ENCODE data around the gene NEDD4.
"Not testable (repeated sequence)": the region's sequence is repeated elsewhere in the genome, so short reads cannot be mapped to it uniquely, and the experiment has no call there.

Gene NEDD4

GRCh38 chr15:55868291-55868690 lies 125.1 kb downstream of the NEDD4 start:
- not testable (repeated sequence) for H3K36me3 ChIP-seq (ENCODE audit: control insufficient read depth, insufficient read depth, low read length); H3K9me3 ChIP-seq (ENCODE audit: control insufficient read depth, low read length); H3K4me1 ChIP-seq (ENCODE audit: control insufficient read depth, insufficient read depth, low read length); H3K27me3 ChIP-seq (ENCODE audit: control insufficient read depth, insufficient read depth, low read length); H3K9ac ChIP-seq (ENCODE audit: low read length); H3K4me3 ChIP-seq (ENCODE audit: low read length)

- Histone ChIP-seq H3K27me3 (ENCODE audit: control insufficient read depth, insufficient read depth, low read length) (no peaks in the 10 kb centered on the region), H3K9ac (ENCODE audit: low read length) (no peak overlapping the region), H3K4me1 (ENCODE audit: control insufficient read depth, insufficient read depth, low read length) (no peaks in the 10 kb centered on the region), H3K9me3 (ENCODE audit: control insufficient read depth, low read length) (no peaks in the 10 kb centered on the region), H3K4me3 (ENCODE audit: low read length) (no peak overlapping the region), H3K36me3 (ENCODE audit: control insufficient read depth, insufficient read depth, low read length) (no peaks in the 10 kb centered on the region)
Measured at GRCh38 chr15:55863911-55864310, 129.5 kb downstream of the NEDD4 start.

- Histone ChIP-seq H3K9me3 (ENCODE audit: control insufficient read depth, low read length) (no peaks in the 10 kb centered on the region), H3K36me3 (ENCODE audit: control insufficient read depth, insufficient read depth, low read length) (no peaks in the 10 kb centered on the region), H3K27me3 (ENCODE audit: control insufficient read depth, insufficient read depth, low read length) (no peaks in the 10 kb centered on the region), H3K4me3 (ENCODE audit: low read length) (no peak overlapping the region), H3K9ac (ENCODE audit: low read length) (no peak overlapping the region), H3K4me1 (ENCODE audit: control insufficient read depth, insufficient read depth, low read length) (no peaks in the 10 kb centered on the region)
Measured at GRCh38 chr15:55861115-55861514, 132.3 kb downstream of the NEDD4 start.

GRCh38 chr15:55860468-55860867 lies 132.9 kb downstream of the NEDD4 start:
- Histone ChIP-seq H3K4me3 (ENCODE audit: low read length) (no peak overlapping the region), H3K4me1 (ENCODE audit: control insufficient read depth, insufficient read depth, low read length) (no peaks in the 10 kb centered on the region), H3K27me3 (ENCODE audit: control insufficient read depth, insufficient read depth, low read length) (no peaks in the 10 kb centered on the region), H3K9me3 (ENCODE audit: control insufficient read depth, low read length) (no peaks in the 10 kb centered on the region), H3K36me3 (ENCODE audit: control insufficient read depth, insufficient read depth, low read length) (no peaks in the 10 kb centered on the region), H3K9ac (ENCODE audit: low read length) (no peak overlapping the region)

- Histone ChIP-seq H3K4me3 (ENCODE audit: low read length) (no peak overlapping the region), H3K36me3 (ENCODE audit: control insufficient read depth, insufficient read depth, low read length) (no peaks in the 10 kb centered on the region)
Measured at GRCh38 chr15:55859681-55860080, 133.7 kb downstream of the NEDD4 start.

GRCh38 chr15:55858661-55859060 lies 134.8 kb downstream of the NEDD4 start:
- H3K27me3 ChIP-seq (ENCODE audit: control insufficient read depth, insufficient read depth, low read length): no peaks in the 10 kb centered on the region
- no peak overlapping the region for H3K9ac ChIP-seq (ENCODE audit: low read length)
- H3K36me3 ChIP-seq (ENCODE audit: control insufficient read depth, insufficient read depth, low read length): no peaks in the 10 kb centered on the region
- no peaks in the 10 kb centered on the region for H3K9me3 ChIP-seq (ENCODE audit: control insufficient read depth, low read length)
- no peak overlapping the region for H3K4me3 ChIP-seq (ENCODE audit: low read length)
- no peaks in the 10 kb centered on the region for H3K4me1 ChIP-seq (ENCODE audit: control insufficient read depth, insufficient read depth, low read length)

More at GRCh38 chr15:55859681-55860080, 133.7 kb downstream of the NEDD4 start:
- no peaks in the 10 kb centered on the region for H3K9me3 ChIP-seq (ENCODE audit: control insufficient read depth, low read length)
- no peak overlapping the region for H3K9ac ChIP-seq (ENCODE audit: low read length)
- H3K27me3 ChIP-seq (ENCODE audit: control insufficient read depth, insufficient read depth, low read length): no peaks in the 10 kb centered on the region
- no peaks in the 10 kb centered on the region for H3K4me1 ChIP-seq (ENCODE audit: control insufficient read depth, insufficient read depth, low read length)

- H3K4me3 ChIP-seq (ENCODE audit: low read length): no peak overlapping the region
- no peaks in the 10 kb centered on the region for H3K36me3 ChIP-seq (ENCODE audit: control insufficient read depth, insufficient read depth, low read length)
- no peaks in the 10 kb centered on the region for H3K9me3 ChIP-seq (ENCODE audit: control insufficient read depth, low read length)
- no peaks in the 10 kb centered on the region for H3K27me3 ChIP-seq (ENCODE audit: control insufficient read depth, insufficient read depth, low read length)
- no peak overlapping the region for H3K9ac ChIP-seq (ENCODE audit: low read length)
- no peaks in the 10 kb centered on the region for H3K4me1 ChIP-seq (ENCODE audit: control insufficient read depth, insufficient read depth, low read length)
Measured at GRCh38 chr15:55856506-55857164, 136.8 kb downstream of the NEDD4 start.

- Histone ChIP-seq H3K36me3 (ENCODE audit: control insufficient read depth, insufficient read depth, low read length) (no peaks in the 10 kb centered on the region), H3K4me1 (ENCODE audit: control insufficient read depth, insufficient read depth, low read length) (no peaks in the 10 kb centered on the region), H3K9me3 (ENCODE audit: control insufficient read depth, low read length) (no peaks in the 10 kb centered on the region), H3K4me3 (ENCODE audit: low read length) (no peak overlapping the region), H3K27me3 (ENCODE audit: control insufficient read depth, insufficient read depth, low read length) (no peaks in the 10 kb centered on the region), H3K9ac (ENCODE audit: low read length) (no peak overlapping the region)
Measured at GRCh38 chr15:55853134-55853533, 140.3 kb downstream of the NEDD4 start.

GRCh38 chr15:55846116-55846707 lies 147.2 kb downstream of the NEDD4 start:
- Histone ChIP-seq H3K4me3 (ENCODE audit: low read length) (no peak overlapping the region), H3K36me3 (ENCODE audit: control insufficient read depth, insufficient read depth, low read length) (no peaks in the 10 kb centered on the region), H3K27me3 (ENCODE audit: control insufficient read depth, insufficient read depth, low read length) (no peaks in the 10 kb centered on the region)

GRCh38 chr15:55842897-55843296 lies 150.5 kb downstream of the NEDD4 start:
- H3K9ac ChIP-seq (ENCODE audit: low read length); H3K4me3 ChIP-seq (ENCODE audit: low read length); H3K27me3 ChIP-seq (ENCODE audit: control insufficient read depth, insufficient read depth, low read length); H3K4me1 ChIP-seq (ENCODE audit: control insufficient read depth, insufficient read depth, low read length); H3K9me3 ChIP-seq (ENCODE audit: control insufficient read depth, low read length); H3K36me3 ChIP-seq (ENCODE audit: control insufficient read depth, insufficient read depth, low read length): not testable (repeated sequence)

More at GRCh38 chr15:55846116-55846707, 147.2 kb downstream of the NEDD4 start:
- no peaks in the 10 kb centered on the region for H3K9me3 ChIP-seq (ENCODE audit: control insufficient read depth, low read length)
- no peak overlapping the region for H3K9ac ChIP-seq (ENCODE audit: low read length)
- H3K4me1 ChIP-seq (ENCODE audit: control insufficient read depth, insufficient read depth, low read length): no peaks in the 10 kb centered on the region

GRCh38 chr15:55835866-55836265 lies 157.5 kb downstream of the NEDD4 start:
- Histone ChIP-seq H3K36me3 (ENCODE audit: control insufficient read depth, insufficient read depth, low read length) (no peaks in the 10 kb centered on the region), H3K4me1 (ENCODE audit: control insufficient read depth, insufficient read depth, low read length) (no peaks in the 10 kb centered on the region), H3K27me3 (ENCODE audit: control insufficient read depth, insufficient read depth, low read length) (no peaks in the 10 kb centered on the region), H3K9ac (ENCODE audit: low read length) (no peak overlapping the region), H3K4me3 (ENCODE audit: low read length) (no peak overlapping the region), H3K9me3 (ENCODE audit: control insufficient read depth, low read length) (no peaks in the 10 kb centered on the region)

GRCh38 chr15:55834331-55834730 lies 159.1 kb downstream of the NEDD4 start:
- H3K9me3 ChIP-seq (ENCODE audit: control insufficient read depth, low read length): no peaks in the 10 kb centered on the region
- no peak overlapping the region for H3K4me3 ChIP-seq (ENCODE audit: low read length)
- H3K27me3 ChIP-seq (ENCODE audit: control insufficient read depth, insufficient read depth, low read length): no peaks in the 10 kb centered on the region
- no peaks in the 10 kb centered on the region for H3K36me3 ChIP-seq (ENCODE audit: control insufficient read depth, insufficient read depth, low read length)
- H3K9ac ChIP-seq (ENCODE audit: low read length): no peak overlapping the region
- H3K4me1 ChIP-seq (ENCODE audit: control insufficient read depth, insufficient read depth, low read length): no peaks in the 10 kb centered on the region
